GM23338 (cell line): ENCODE results near the gene SLC9A3. TPM values are rescaled to one million over a fixed set of nuclear protein-coding genes. Genes with fewer than 3 reads are reported as not detected.

ENCODE experiments used
- ATAC-seq: fragments of 200-7000 bp; cut with Tn5 transposase; 3 replicates; pipeline ENCODE4 v1.9.1; 2020
- DNase-seq: peaks from one replicate; pipeline ENCODE4 v3.0.0-alpha.2; 2015; ENCODE audit warnings: low spot score
- H2AFZ ChIP-seq: fragments of 200-600 bp; sonication (generic); 2 replicates; pipeline ENCODE4 v1.8.0; 2016; ENCODE audit warnings: antibody characterized with exemption, mild to moderate bottlenecking, moderate library complexity
- H3F3A ChIP-seq: fragments of 200-600 bp; sonication (generic); replicated peaks from 2 replicates; pipeline ENCODE4 v1.8.0; 2017; ENCODE audit warnings: antibody characterized with exemption, mixed run types, low read depth
- H3K27ac ChIP-seq: fragments of 200-600 bp; sonication (generic); 2 replicates; pipeline ENCODE4 v1.6.1; 2016; ENCODE audit warnings: low read depth
- H3K27me3 ChIP-seq: fragments of 200-600 bp; sonication (generic); 2 replicates; pipeline ENCODE4 v1.8.0; 2016; ENCODE audit warnings: mild to moderate bottlenecking, mixed run types, moderate library complexity; ENCODE audit not compliant: insufficient read depth
- H3K36me3 ChIP-seq: fragments of 200-600 bp; sonication (generic); 2 replicates; pipeline ENCODE4 v1.8.0; 2016; ENCODE audit warnings: mild to moderate bottlenecking; ENCODE audit not compliant: insufficient read depth
- H3K4me1 ChIP-seq: fragments of 200-600 bp; sonication (generic); 2 replicates; pipeline ENCODE4 v1.8.0; 2016; ENCODE audit warnings: mild to moderate bottlenecking, moderate library complexity; ENCODE audit not compliant: insufficient read depth
- H3K4me2 ChIP-seq: fragments of 200-600 bp; sonication (generic); 2 replicates; pipeline ENCODE4 v1.7.1; 2017; ENCODE audit warnings: mixed run types
- H3K4me3 ChIP-seq: fragments of 200-600 bp; sonication (generic); 2 replicates; pipeline ENCODE4 v1.6.1; 2016; ENCODE audit warnings: mixed run types
- H3K79me2 ChIP-seq: fragments of 200-600 bp; sonication (generic); replicated peaks from 2 replicates; pipeline ENCODE4 v1.8.0; 2017; ENCODE audit warnings: mild to moderate bottlenecking; ENCODE audit not compliant: insufficient read depth
- H3K9me2 ChIP-seq: fragments of 200-600 bp; sonication (generic); 2 replicates; pipeline ENCODE4 v1.8.0; 2017; ENCODE audit not compliant: insufficient read depth
- H4K20me1 ChIP-seq: fragments of 200-600 bp; sonication (generic); replicated peaks from 2 replicates; pipeline ENCODE4 v1.8.0; 2017; ENCODE audit warnings: mild to moderate bottlenecking; ENCODE audit not compliant: insufficient read depth
- H3K27ac Mint-ChIP-seq: 2 replicates; pipeline ENCODE4 v1.8.0; 2020; ENCODE audit warnings: inconsistent platforms, mild to moderate bottlenecking, moderate library complexity, mixed read lengths
- H3K27me3 Mint-ChIP-seq: 3 replicates; pipeline ENCODE4 v1.8.0; 2022; ENCODE audit warnings: low read depth, mild to moderate bottlenecking, moderate library complexity, mixed read lengths, inconsistent platforms; ENCODE audit not compliant: insufficient read depth, poor library complexity
- H3K36me3 Mint-ChIP-seq: 3 replicates; pipeline ENCODE4 v1.8.0; 2021; ENCODE audit warnings: low read depth, mild to moderate bottlenecking, inconsistent platforms, moderate library complexity, mixed read lengths
- H3K4me1 Mint-ChIP-seq: 3 replicates; pipeline ENCODE4 v1.8.0; 2020; ENCODE audit warnings: mild to moderate bottlenecking, inconsistent platforms, mixed read lengths
- H3K4me3 Mint-ChIP-seq: 3 replicates; pipeline ENCODE4 v1.8.0; 2021; ENCODE audit warnings: moderate library complexity, mild to moderate bottlenecking, inconsistent platforms, mixed read lengths
- H3K9me3 Mint-ChIP-seq: 3 replicates; pipeline ENCODE4 v1.8.0; 2020; ENCODE audit warnings: moderate library complexity, mild to moderate bottlenecking, inconsistent platforms, mixed read lengths
- EZH2 ChIP-seq: fragments of 200-600 bp; sonication (generic); IDR thresholded peaks from one replicate; pipeline ENCODE4 v1.8.0; 2017; ENCODE audit warnings: antibody characterized with exemption, mild to moderate bottlenecking, low read depth; ENCODE audit not compliant: unreplicated experiment
- POLR2AphosphoS5 ChIP-seq: IDR thresholded peaks from 2 replicates; pipeline ENCODE4 v1.6.1; 2016; ENCODE audit warnings: antibody characterized with exemption, low read depth
- ZNF114 ChIP-seq: fragments of 250-450 bp; sonication (Bioruptor Pico); IDR thresholded peaks from 2 replicates; pipeline ENCODE4 v1.5.0; 2020; ENCODE audit warnings: mild to moderate bottlenecking, moderate library complexity
- polyA plus RNA-seq: library from polyadenylated mRNA; unstranded; fragments of >200 nt; fragmentation: Nextera tagmentation; extraction: Ambion mirVana; gene quantifications from 2 replicates; pipeline ENCODE4 v1.2.1, GENCODE V29; 2016
- total RNA-seq: library from RNA; depleted of rRNA; stranded (reverse); fragments of >200 nt; shearing (Covaris generic); gene quantifications from 2 replicates; pipeline ENCODE4 v1.2.3, GENCODE V29; 2014
- TF ChIP-seq, protein P1 (sequence below): fragments of 250-450 bp; sonication (Bioruptor Pico); IDR thresholded peaks from 2 replicates; pipeline ENCODE4 v1.5.0; 2020; ENCODE audit warnings: mild to moderate bottlenecking, moderate library complexity

The SLC9A3 gene
- total and polyA plus RNA-seq, 2 experiments from 2014 or later: 0.39 to 3.1 TPM

DNA sequence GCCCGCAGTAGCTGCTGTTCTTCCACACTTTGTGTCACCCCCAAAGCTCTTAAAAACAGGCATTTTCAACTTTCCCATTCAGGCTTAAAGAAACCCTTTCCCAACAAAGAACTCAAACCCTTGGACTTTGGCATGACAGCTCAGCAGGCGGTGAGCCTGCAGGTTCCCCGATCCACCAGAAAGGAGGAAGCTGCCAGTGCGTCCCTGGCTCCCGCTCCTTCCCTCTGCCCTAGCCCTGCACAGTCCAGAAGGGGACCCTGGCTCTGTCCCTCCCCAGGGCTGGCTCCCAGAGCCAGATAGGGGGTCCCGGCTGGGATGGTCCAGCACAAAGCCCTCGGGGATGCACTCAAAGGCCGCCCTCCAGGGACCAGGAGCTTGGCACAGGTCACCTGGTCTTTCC lies 9.6 kb downstream of the SLC9A3 start:
- no peak overlapping the region for H3K27ac Mint-ChIP-seq
- no peak overlapping the region for H3K4me3 Mint-ChIP-seq

More for the DNA sequence above, 9.6 kb downstream of the SLC9A3 start:
- H3K4me3 ChIP-seq: no peak overlapping the region
- Mint-ChIP-seq H3K36me3 (no peaks in the 10 kb centered on the region; the same call in 2 of the 3 replicates), H3K9me3 (no peaks in the 10 kb centered on the region; the same call in 2 of the 3 replicates), H3K4me1 (no peaks in the 10 kb centered on the region; the same call in 2 of the 3 replicates), H3K27me3 (peaks cover 23% of the 10 kb centered on the region)
- no peaks in the 10 kb centered on the region for H3F3A ChIP-seq
- H3K4me1 ChIP-seq: no peaks in the 10 kb centered on the region
- TF ChIP-seq EZH2: no peak
- TF ChIP-seq ZNF114 (CRISPR knock-in tag): no peak
- no peak for TF ChIP-seq POLR2AphosphoS5
- TF ChIP-seq, protein P1, sequence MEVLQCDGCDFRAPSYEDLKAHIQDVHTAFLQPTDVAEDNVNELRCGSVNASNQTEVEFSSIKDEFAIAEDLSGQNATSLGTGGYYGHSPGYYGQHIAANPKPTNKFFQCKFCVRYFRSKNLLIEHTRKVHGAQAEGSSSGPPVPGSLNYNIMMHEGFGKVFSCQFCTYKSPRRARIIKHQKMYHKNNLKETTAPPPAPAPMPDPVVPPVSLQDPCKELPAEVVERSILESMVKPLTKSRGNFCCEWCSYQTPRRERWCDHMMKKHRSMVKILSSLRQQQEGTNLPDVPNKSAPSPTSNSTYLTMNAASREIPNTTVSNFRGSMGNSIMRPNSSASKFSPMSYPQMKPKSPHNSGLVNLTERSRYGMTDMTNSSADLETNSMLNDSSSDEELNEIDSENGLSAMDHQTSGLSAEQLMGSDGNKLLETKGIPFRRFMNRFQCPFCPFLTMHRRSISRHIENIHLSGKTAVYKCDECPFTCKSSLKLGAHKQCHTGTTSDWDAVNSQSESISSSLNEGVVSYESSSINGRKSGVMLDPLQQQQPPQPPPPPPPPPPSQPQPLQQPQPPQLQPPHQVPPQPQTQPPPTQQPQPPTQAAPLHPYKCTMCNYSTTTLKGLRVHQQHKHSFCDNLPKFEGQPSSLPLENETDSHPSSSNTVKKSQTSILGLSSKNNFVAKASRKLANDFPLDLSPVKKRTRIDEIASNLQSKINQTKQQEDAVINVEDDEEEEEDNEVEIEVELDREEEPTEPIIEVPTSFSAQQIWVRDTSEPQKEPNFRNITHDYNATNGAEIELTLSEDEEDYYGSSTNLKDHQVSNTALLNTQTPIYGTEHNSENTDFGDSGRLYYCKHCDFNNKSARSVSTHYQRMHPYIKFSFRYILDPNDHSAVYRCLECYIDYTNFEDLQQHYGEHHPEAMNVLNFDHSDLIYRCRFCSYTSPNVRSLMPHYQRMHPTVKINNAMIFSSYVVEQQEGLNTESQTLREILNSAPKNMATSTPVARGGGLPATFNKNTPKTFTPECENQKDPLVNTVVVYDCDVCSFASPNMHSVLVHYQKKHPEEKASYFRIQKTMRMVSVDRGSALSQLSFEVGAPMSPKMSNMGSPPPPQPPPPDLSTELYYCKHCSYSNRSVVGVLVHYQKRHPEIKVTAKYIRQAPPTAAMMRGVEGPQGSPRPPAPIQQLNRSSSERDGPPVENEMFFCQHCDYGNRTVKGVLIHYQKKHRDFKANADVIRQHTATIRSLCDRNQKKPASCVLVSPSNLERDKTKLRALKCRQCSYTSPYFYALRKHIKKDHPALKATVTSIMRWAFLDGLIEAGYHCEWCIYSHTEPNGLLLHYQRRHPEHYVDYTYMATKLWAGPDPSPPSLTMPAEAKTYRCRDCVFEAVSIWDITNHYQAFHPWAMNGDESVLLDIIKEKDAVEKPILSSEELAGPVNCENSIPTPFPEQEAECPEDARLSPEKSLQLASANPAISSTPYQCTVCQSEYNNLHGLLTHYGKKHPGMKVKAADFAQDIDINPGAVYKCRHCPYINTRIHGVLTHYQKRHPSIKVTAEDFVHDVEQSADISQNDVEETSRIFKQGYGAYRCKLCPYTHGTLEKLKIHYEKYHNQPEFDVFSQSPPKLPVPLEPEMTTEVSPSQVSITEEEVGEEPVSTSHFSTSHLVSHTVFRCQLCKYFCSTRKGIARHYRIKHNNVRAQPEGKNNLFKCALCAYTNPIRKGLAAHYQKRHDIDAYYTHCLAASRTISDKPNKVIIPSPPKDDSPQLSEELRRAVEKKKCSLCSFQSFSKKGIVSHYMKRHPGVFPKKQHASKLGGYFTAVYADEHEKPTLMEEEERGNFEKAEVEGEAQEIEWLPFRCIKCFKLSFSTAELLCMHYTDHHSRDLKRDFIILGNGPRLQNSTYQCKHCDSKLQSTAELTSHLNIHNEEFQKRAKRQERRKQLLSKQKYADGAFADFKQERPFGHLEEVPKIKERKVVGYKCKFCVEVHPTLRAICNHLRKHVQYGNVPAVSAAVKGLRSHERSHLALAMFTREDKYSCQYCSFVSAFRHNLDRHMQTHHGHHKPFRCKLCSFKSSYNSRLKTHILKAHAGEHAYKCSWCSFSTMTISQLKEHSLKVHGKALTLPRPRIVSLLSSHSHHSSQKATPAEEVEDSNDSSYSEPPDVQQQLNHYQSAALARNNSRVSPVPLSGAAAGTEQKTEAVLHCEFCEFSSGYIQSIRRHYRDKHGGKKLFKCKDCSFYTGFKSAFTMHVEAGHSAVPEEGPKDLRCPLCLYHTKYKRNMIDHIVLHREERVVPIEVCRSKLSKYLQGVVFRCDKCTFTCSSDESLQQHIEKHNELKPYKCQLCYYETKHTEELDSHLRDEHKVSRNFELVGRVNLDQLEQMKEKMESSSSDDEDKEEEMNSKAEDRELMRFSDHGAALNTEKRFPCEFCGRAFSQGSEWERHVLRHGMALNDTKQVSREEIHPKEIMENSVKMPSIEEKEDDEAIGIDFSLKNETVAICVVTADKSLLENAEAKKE (CRISPR knock-in tag): no peak
- ATAC-seq (peak; percentile 28), DNase-seq (no peak)
- H3K4me2 ChIP-seq: no peak overlapping the region
- no peak overlapping the region for H3K27ac ChIP-seq
- H3K79me2 ChIP-seq: no peaks in the 10 kb centered on the region
- H3K27me3 ChIP-seq: no peaks in the 10 kb centered on the region
- no peak overlapping the region for H2AFZ ChIP-seq
- no peaks in the 10 kb centered on the region for H3K36me3 ChIP-seq
- H4K20me1 ChIP-seq: no peaks in the 10 kb centered on the region
- peaks cover 8% of the 10 kb centered on the region; the same call in 1 of the 2 replicates for H3K9me2 ChIP-seq
